ENCODE results near the gene SPAM1.
"Not testable (repeated sequence)": the region's sequence is repeated elsewhere in the genome, so short reads cannot be mapped to it uniquely, and the experiment has no call there.

Gene SPAM1

DNA sequence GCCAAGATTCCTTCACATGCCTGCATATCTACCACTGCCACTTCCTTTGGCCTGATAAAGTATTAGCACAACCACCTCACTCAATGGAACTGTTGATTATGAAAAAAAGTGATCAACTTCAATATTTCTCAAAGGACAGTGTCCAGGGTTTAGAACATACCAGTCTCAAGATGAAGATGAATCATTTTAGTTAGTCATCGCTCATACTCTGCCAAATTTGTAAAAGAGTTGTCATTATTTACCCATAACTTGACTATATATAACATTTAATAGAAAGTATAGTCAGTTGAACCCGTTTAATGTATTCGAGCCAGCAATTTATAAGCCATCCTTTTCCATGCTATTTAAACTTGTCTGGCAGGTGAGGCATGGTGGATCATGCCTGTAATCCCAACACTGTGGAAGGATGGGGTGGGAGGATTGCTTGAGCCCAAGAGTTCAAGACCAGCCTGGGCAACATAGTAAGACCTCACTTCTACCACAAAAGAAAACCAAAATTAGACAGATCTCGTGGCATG, 33.2 kb downstream of the SPAM1 start:
- DNase-seq (ENCODE audit: low read depth in 2 of 2), result no peak

DNA sequence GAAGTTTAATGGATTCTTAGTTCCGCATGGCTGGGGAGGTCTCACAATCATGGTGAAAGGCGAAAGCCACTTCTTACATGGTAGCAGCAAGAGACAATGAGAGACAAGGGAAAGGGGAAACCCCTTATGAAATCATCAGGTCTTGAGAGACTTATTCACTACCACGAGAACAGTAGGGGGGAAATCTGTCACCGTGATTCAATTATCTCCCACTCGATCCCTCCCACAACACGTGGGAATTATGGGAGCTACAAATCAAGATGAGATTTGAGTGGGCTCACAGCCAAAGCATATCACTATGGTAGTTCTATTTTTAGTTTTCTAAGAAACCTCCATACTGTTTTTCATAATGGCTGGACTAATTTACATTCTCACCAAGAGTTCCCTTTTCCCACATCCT, 36.7 kb downstream of the SPAM1 start:
- DNase-seq (ENCODE audit: low read depth in 2 of 2), result no peak

DNA sequence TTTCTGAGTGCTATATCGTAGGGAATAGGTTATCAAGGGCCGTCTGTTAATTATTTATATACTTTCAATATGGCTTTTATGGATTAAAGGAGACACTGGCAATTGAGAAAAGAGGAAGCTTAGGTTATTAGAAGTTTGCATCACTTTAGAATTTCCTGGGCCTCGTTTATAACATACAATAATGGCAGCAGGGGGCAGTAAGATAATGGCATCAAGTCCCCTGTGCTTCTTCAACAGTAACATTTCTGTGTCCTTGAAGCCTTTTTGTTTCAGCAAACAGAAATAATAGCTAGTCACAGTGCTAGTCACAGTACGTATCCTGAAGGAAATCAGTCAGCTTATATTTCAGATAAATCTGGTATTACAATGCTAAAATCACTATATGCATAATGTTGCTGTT, 41.9 kb downstream of the SPAM1 start:
- DNase-seq (ENCODE audit: low read depth in 2 of 2), result no peak

DNA sequence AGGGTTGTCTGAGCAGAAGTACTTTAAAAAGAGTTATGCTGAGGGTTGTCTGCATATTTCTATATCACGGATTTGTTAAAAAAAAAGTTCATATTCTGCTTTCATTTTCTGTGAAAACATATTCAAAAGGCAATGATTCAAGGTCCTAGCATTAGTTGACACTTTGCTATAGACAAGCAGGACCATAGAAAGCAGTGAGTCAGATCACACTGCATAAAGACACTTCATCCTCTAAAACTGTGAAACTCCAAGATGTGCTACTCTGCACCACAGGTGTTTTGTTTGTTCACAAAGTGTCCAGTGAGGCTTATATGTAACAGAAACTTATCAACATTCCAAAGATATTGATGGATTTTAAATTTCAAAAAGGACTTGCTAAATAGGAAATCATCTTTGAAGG, 47.0 kb downstream of the SPAM1 start:
- DNase-seq (ENCODE audit: low read depth in 2 of 2), result no peak

DNA sequence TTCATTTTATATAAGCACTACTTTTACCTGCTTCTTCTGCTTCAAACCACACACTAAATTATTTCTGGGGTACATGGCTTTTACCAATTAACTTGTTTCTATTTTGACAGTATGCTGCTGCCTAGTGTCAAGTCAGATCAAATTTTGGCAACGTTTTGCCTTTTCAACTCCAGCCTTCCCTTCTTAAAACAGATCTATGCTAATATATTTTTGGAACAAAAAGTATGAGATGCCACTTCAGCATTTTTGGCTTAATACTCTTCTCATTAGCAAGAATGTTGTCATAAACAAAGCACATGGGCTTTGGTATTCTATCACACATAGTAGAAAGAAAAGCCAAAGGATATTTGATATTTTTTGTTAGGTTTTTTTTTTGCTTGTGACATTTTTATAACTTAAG, 47.8 kb downstream of the SPAM1 start:
- DNase-seq (ENCODE audit: low read depth in 2 of 2), result no peak

DNA sequence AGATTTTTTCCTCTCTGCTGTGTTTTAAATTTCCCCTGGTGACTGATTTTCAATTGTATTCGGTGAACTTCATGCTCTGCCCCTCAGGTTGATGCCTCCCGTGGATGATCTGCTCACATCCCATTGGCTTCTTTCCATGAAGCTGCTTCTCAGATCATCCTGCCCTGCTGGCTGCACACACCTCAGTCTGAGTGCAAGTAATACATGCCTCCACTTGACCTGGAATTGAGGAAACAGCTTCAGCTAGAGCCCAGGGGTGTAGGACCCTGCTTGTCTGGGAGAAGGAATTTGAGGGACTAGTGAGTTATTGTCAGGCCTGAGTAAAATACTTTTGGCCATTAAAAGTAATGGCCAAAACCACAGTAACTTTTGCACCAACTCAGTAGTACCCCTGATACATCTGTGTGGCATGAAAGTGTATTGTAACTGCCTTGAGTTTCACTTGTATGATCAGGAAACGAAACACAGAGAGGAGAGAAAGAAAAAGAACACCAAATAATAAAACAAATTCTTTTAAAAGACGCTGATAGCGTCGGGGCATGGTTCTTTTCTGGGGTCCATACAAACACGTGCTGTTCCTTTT, 49.4 kb downstream of the SPAM1 start:
- DNase-seq (ENCODE audit: low read depth in 2 of 2), result no peak

DNA sequence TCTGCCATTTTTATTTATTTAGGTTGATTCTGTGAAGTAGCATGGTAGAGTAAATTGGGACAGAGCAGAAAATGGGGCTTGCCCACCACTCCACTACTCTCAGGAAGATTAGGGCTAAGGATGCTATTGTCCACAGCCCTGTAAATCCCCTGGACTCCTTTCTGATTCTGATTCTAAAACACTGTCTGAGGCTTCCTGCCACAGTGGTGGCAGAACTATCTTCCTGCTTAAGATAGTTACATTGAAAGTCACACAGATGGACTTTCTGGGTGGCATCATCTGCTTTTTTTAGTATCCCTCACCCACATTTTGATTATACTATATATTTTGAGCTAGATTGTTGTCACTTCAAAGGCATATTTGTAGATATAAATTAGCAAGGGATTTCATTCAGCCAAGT, 50.0 kb downstream of the SPAM1 start:
- DNase-seq (ENCODE audit: low read depth in 2 of 2), result no peak

DNA sequence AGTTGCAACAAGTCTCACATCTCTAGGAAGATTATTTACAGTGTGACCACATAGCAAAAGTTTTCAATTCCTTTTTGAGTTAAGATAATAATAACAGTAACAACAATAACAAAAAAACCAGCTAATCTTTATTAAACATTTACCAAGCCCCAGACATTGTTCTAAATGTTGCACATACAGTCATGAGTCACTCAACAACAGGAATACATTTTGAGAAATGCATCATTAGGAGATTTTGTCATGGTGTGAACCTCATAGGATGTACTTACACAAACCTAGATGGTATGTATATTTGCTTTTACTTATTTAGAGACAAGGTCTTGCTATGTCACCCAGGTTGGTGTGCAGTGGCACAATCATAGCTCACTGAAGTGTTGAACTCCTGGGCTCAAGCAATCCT, 52.0 kb downstream of the SPAM1 start:
- DNase-seq (ENCODE audit: low read depth in 2 of 2), result no peak

DNA sequence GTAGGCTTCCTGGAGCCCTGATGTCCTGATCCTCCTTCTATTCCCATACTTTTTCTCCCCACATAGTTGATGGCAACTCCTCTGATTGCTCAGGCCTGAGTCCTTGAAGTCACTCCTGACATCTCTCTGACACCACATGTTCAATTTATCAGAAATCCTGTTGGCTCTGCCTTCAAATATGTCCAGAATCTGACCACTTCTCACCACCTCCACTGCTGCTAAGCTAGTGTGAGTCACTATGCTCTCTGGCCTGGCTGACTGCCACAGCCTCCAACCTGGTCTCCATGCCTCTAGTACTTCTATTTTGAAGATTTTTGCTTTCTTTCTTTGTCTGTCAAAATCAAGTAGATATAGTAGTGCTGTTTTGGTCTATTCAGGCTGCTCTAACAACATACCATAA, 54.8 kb downstream of the SPAM1 start:
- DNase-seq (ENCODE audit: low read depth in 2 of 2), result no peak

DNA sequence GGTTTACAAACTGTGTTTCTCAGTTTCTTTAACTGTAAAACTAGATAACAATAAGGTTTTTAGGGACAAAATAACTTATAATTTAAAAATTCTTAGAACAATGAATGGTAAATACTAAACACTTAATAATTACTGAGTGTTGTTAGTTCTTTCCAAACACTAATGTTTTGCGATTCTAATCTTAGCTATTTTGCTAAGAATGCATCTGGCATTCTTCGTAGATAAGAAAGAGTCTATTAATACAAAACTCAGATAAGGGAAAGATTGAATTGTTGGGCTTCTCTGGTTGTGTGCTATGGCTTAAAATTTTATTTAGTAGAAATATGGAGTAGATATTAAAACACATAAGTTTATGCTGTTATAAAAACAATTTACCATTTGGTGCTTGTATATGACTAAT, 62.4 kb downstream of the SPAM1 start:
- no peak for DNase-seq (ENCODE audit: low read depth in 2 of 2)

DNA sequence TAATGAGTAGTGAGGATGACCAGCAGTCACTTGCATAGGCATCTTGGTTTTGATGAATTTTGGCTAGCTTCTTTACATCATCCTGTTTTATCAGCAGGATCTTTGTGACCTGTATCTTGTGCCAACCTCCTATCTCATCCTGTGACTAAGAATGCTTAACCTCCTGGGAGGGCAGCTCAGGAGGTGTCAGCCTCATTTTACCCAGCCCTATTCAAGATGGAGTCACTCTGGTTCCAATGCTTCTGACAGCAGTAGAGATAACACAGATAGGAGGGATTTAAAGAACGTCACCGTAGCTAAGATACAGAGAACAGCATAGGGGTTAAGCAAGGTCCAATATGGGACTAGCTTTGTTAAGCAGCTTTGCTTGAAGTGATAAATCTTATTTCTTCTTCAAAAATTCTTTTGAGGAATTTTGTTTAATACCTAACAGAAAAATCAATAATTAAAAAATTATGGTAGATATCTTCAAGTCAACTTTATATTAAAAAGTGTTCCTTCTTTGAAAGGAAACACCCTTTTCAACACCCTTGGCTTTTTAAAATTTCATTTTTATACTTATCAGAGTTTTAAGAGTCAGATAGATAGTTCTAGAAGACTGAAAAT, 68.0 kb downstream of the SPAM1 start:
- DNase-seq (ENCODE audit: low read depth in 2 of 2), result no peak

DNA sequence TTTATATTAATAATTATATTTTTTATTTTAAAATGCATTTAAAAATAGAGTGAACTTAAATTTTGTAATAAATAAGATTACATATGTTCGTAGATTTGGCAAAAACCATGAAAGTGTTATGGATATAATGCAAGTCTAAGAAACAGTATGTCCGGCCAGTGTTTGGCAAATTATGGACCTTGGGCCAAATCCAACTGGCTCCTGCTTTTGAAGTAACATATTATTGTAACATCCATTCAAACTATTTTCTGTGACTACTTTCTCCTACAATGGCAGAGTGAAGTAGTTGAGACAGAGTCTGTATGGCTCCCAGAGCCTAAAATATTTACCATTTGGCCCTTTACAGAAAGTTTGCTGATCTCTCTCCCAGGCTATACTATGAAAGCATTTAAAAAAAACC, 69.0 kb downstream of the SPAM1 start:
- DNase-seq (ENCODE audit: low read depth in 2 of 2), result no peak

DNA sequence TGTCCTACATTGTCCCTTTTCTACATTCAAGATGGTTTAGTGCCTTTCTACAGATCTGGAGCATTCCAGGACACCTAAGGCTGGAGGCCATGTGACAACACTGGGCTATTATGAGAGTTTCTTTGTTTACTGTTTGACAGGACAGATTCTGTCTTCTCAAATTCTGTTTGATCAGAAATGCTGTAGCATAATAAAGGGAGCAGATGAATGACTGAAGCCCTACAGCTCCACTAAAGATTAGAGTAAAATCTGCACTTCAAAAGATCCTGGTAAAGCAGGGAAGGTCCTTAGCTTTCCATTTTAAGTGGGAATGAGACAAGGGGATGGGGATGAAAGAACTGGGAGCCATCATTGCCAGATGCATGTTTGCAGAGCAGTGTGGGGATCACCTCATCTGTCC, 69.4 kb downstream of the SPAM1 start:
- no peak for DNase-seq (ENCODE audit: low read depth in 2 of 2)

DNA sequence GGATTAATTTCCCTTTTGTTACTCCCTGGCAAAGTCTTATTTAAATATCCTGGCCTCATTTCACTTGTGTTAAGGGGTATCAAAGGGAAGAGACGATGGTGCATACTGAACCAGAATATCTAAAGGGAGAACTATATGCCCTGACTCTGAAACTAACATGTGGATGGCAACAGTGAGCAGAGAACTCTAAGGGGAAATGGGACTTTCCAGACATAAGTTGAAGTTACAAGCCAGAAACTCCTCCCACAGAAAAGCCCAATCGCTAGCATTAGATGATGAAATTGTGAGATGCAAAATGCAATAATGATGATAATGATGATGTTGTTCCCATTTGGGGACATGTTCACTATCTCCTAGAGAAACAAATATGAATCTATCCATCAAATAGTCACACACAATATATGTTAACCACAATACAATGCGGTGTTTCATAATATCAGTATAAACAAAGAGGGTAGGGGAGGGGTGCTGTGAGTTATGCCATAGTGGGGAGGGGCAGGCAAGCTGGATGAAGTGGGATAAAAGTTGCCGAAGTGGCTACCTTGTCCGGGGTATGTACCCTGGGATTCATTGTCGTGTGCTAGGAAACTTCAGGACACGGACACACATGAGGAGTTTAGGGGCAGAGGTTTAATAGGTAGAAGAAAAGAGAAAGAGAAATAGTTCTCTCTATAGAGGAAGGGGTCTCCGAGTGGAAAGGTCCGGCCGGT, 70.7 kb downstream of the SPAM1 start:
- no peak for DNase-seq (ENCODE audit: low read depth in 2 of 2)

DNA sequence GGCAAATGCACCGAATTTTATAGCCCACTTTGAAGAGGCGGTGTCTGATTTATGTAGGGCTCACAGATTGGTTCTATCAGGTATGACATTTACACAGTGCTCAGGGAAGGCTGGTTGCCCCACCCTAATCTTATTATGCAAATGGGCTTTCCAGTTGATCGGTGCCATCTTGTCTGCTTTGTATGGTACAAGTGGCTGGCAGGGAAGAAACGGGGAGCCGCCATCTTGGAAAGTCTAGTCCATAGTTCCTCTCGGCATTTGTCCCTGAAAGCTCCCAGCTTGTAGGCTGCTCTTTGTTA, 71.2 kb downstream of the SPAM1 start:
- DNase-seq (ENCODE audit: low read depth in 2 of 2), result no peak

DNA sequence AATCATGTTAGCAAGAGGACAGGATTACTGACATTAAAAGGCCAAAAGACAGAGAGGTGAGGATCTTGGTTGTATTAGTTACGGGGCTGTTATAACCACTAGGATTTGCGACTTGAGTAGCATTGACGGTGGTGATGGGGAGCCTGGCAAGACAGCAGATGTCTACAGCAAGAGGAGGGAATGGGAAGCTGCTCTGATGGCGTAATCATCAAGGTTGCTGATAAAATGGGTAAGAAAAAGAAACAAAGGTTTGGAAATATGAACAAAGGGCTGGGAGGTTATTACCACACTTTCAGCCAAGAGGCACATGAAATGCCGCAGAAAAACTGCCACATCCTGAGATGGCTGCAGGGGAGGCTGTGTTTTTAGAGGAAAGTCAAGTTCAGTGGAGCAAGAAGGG, 73.9 kb downstream of the SPAM1 start:
- DNase-seq (ENCODE audit: low read depth in 2 of 2), result no peak

DNA sequence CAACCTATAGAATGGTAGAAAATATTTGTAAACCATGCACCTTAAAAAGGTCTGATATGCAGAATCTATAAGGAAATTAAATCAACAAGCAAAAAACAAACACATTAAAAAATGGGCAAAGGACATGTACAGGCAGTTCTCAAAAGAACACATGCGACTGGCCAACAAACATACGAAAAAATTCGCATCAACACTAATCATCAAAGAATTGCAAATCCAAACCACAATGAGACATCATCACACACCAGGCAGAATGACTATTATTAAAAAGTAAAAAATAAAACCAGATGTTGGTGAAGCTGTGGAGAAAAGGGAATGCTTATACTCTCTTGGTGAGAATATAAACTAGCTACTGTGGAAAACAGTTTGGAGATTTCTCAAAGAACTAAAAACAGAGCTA, 74.7 kb downstream of the SPAM1 start:
- no peak for DNase-seq (ENCODE audit: low read depth in 2 of 2)

DNA sequence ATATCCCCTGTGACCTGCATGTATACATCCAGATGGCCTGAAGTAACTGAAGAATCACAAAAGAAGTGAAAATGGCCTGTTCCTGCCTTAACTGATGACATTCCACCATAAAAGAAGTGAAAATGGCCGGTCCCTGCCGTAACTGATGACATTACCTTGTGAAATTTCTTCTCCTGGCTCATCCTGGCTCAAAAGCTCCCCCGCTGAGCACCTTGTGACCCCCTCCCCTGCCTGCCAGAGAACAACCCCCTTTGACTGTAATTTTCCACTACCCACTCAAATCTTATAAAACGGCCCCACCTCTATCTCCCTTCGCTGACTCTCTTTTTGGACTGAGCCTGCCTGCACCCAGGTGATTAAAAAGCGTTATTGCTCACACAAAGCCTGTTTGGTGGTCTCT, 83.3 kb downstream of the SPAM1 start:
- not testable (repeated sequence) for DNase-seq (ENCODE audit: low read depth in 2 of 2)

DNA sequence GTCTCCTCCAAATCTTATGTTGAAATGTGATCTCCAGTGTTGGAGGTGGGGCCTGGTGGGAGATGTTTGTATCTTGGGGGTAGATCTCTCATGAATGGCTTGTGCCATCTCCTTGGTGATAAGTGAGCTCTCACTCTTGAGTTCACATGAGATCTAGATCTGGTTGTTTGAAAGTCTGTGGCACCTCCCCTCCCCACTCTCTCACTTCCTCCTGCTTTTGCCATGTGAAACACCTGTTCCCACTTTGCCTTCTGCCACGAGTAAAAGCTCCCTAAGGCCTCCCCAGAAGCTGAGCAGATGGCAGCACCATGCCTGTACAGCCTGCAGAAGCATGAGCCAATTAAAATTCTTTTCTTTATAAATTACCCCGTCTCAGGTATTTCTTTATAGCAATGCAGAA, 84.3 kb downstream of the SPAM1 start:
- DNase-seq (ENCODE audit: low read depth in 2 of 2), result no peak

Data from stimulated activated CD8-positive, alpha-beta memory T cell treated with anti-CD3 and anti-CD28 coated beads, Interleukin-15, amount 100 ng/mL, for 4 hours (primary cell).